HG02642 (cell line): ENCODE measurements around the gene PEX12.
A peak's percentile ranks its signal among the peaks of the same experiment; 100 is the strongest.
"Not testable (repeated sequence)": the region's sequence is repeated elsewhere in the genome, so short reads cannot be mapped to it uniquely, and the experiment has no call there.

ENCODE experiments used
- ATAC-seq: cut with Tn5 transposase; IDR thresholded peaks from one replicate; pipeline ENCODE4 v1.9.1; 2021; ENCODE audit warnings: mild to moderate bottlenecking; ENCODE audit not compliant: unreplicated experiment, poor library complexity

PEX12 gene

DNA sequence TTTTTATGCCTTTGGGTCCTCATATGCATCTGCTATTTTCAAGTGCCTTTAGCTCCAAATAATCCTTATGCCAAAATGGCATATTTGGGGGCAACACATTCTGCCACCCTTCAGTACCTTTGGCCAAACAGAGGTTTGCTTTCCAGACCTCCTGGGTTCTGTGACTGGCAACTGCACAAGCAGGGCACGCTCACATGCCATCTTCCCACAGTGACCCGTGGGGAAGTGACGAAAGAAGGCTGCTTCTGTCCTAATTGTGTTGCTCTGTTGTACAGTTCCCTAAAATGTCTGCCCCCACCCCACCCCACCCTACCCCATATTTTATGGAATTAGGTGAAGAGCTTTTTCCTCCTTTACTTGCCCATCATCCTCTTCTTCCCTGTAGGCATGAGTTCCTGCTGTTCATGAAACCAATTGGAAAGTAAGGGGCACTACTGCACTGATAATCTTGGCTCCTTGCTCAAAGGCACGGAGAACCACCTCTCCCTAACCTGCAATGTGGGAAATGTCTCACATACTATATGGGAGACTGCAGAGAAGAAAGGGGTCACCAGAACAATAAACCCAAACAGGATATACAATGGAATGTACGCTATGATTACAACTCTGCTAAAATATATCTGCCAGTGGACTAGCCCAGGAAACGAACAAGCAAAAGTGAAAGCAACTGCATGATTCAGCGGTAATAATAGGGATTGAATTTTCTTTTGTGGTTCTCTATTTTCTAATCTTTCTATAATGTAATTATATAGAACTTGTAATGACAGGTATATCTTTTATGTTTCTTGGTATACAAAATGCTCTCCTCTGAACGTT is 37.6 kb downstream of the PEX12 start:
- ATAC-seq, result no peak

DNA sequence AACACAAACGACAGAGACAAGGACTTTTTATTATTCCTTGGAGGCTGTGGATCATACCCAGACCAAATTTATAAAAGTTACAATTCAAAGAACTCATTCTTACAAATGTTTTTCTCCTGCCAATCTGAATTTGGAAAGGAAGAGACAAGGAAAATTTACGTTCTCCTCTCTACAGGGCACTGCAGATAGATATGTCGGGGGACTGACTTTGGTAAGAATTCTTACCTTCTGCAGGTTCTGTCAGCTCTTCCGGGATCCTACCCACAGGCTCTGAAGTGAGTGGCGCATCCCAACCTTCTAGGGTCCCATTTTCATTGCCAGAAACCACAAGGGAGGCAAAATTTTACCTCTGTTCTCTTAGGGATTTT is 38.7 kb downstream of the PEX12 start:
- no peak for ATAC-seq

DNA sequence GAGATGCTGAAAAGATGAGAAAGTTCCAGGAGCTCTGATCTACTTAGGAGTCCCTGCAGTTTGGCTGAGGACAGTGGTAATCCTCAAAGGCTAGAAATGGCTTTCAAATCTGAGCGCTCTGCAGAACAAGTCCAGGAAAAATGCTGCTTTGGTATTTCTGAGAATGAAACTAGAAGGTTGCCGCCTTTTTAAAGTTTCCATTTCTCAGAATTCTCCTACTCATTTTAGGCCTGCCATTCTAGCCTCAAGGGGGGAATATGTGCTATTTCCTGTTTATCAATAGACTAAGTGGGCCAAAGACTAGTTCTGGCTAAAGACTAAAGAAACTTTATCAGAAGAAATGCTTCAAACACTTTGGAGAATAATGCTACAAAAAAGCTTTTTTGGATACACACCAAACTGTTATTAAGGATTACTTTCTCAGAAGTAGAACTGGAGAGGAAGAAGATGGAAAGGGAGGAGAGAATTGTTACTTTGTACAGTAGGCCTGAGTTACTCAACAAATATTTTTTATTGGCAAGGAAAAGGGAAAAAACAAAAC is 40.7 kb downstream of the PEX12 start, which contains the start of gene SLFN12L:
Gene SLFN12L, minus strand, starts transcription at position 78 of the 541 bp plus-strand sequence. CDS start 15,314 bp downstream, outside the sequence.
- peak; percentile 36 for ATAC-seq

DNA sequence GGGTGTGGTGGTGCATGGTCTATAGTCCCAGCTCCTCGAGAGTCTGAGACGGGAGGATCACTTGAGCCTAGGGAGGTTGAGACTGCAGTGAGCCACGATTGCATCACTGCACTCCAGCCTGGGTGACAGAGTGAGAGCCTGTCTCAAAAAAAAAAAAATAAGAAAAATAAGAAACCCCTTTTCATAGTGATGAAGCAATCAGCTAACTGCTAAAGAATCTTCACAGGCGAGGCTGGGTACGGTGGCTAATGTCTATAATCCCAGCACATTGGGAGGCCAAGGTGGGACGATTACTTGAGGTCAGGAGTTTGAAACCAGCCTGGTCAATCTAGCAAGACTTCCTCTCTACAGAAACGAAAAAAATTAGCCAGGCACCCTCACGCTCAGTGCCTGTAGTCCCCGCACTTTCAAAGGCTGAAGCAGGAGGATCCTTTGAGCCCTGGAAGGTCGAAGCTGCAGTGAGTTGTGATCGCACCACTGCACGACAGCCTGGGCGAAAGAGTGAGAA is 41.7 kb downstream of the PEX12 start:
- ATAC-seq, result peak; percentile 9

DNA sequence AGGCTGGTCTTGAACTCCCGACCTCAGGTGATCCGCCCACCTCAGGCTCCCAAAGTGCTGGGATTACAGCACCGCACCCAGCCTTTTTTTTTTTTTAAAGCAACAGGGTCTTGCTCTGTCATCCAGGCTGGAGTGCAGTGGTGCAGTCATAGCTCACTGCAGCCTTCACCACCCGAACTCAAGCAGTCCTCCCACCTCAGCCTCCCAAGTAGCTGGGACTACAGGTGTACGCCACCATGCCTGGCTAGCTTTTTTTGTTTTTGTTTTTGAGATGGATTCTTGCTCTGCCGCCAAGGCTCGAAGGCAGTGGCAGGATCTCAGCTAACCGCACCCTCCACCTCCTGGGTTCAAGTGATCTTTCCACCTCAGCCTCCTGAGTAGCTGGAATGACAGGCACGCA is 43.0 kb downstream of the PEX12 start:
- not testable (repeated sequence) for ATAC-seq

DNA sequence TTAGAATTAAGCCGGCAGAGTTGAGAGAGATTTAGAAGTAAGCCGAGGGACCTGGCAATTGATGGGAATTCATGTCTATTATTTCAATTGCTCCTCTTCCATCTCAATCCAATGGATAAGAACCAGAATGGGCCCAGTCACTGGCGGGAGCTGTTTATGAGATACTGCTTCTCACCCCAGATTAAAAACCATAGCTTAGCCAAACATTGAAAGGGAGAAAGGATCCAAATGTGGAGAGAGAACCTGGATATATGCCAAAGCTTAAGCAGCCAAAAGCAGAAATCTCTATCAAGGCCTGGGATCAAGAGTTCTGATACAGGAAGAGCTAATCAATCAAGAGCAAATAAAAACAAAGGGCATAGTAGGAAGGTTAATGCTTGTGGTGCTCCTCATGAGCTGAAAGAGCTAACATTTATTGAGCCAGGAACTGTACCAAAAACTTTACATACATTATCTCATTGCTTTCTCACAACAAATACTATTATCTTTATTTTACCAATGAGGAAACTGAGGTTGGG is 43.7 kb downstream of the PEX12 start:
- no peak for ATAC-seq

DNA sequence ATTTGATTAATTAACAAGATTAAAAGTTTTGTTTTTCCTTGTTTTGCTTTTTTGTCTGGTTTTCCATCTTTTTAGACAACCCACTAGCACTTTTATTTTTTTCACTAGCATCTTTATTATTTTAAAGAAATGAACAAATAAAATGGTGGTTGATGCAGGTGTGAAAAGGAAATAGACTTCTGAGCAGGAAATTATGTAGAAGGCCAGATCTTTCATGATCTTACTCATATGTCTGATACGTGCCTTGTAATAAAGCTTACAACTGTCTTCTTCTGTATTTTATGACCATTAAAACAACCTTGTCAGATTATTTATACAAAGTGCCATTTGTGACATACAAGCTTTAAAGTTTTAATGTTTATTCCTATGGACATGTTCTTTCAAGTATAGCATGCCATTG is 47.2 kb downstream of the PEX12 start:
- ATAC-seq, result no peak

DNA sequence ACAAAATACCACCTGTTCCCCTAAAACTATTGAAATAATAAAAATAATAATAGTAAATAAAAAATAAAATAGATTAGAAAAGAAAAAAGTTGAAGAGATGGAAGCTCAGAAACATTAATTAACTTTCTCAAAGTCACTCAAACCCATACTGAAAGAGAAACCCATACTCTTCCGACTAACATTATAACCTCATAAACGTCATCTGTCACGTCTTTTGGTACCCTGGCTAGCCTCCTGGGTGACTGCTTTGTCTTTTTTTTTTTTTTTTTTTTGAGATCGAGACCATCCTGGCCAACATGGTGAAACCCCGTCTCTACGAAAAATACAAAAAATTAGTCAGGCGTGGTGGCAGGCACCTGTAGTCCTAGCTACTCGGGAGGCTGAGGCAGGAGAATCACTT is 48.5 kb downstream of the PEX12 start:
- ATAC-seq, result no peak

DNA sequence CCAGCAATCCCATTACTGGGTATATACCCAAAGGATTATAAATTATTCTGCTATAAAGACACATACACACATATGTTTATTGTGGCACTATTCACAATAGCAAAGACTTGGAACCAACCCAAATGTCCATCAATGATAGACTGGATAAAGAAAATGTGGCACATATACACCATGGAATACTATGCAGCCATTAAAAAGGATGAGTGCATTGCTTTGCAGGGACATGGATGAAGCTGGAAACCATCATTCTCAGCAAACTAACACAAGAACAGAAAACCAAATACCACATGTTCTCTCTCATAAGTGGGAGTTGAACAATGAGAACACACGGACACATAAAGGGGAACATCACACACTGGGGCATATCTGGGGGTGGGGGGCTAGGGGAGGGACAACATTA is 49.0 kb downstream of the PEX12 start:
- ATAC-seq, result not testable (repeated sequence)
